GM12891 (cell line): ENCODE measurements around the gene CTDP1.

Experiments
- DNase-seq: peaks from one replicate; pipeline ENCODE4 v3.0.0; 2011; ENCODE audit warnings: low spot score; ENCODE audit not compliant: insufficient read length
- FAIRE-seq: peaks from 2 replicates; lab custom pipeline; 2011; peaks lifted over from hg19 to GRCh38; lab: Jason Lieb, UNC
- PAX5 ChIP-seq: IDR thresholded peaks from 2 replicates; pipeline ENCODE4 v1.6.1; 2011; ENCODE audit warnings: low read length, moderate library complexity, mild to moderate bottlenecking; ENCODE audit not compliant: insufficient read depth, severe bottlenecking
- POLR2A ChIP-seq: IDR thresholded peaks from 2 replicates; pipeline ENCODE4 v1.6.1; 2011; ENCODE audit warnings: low read depth, low read length, control low read depth
- POLR2AphosphoS5 ChIP-seq: IDR thresholded peaks from 2 replicates; pipeline ENCODE4 v1.6.1; 2011; ENCODE audit warnings: low read depth, low read length, control low read depth
- POU2F2 ChIP-seq: IDR thresholded peaks from 2 replicates; pipeline ENCODE4 v1.6.1; 2011; ENCODE audit warnings: low read depth, mild to moderate bottlenecking, control low read depth, low read length, moderate library complexity
- SPI1 ChIP-seq: IDR thresholded peaks from 2 replicates; pipeline ENCODE4 v1.6.1; 2011; ENCODE audit warnings: low read depth, low read length, control low read depth
- TAF1 ChIP-seq: IDR thresholded peaks from 2 replicates; pipeline ENCODE4 v1.6.1; 2011; ENCODE audit warnings: low read depth, low read length, control low read depth

Gene CTDP1

GRCh38 chr18:79637921-79638909 lies 41.4 kb upstream of the CTDP1 start:
- DNase-seq (no peak), FAIRE-seq (no peak)
- TF ChIP-seq POLR2AphosphoS5 = no peak
- no peak for TF ChIP-seq TAF1

GRCh38 chr18:79639072-79639829 lies 40.4 kb upstream of the CTDP1 start:
- FAIRE-seq (no peak), DNase-seq (no peak)
- TF ChIP-seq POLR2A = no peak
- no peak for TF ChIP-seq POU2F2
- TF ChIP-seq POLR2AphosphoS5 = no peak
- no peak for TF ChIP-seq TAF1
- TF ChIP-seq PAX5 = no peak
- TF ChIP-seq SPI1 = no peak

- TF ChIP-seq SPI1 = no peak
- TF ChIP-seq PAX5 = no peak
- no peak for TF ChIP-seq POLR2AphosphoS5
- TF ChIP-seq POU2F2 = no peak
- no peak for TF ChIP-seq POLR2A
- DNase-seq (no peak), FAIRE-seq (no peak)
Measured at GRCh38 chr18:79640064-79640672, 39.4 kb upstream of the CTDP1 start.

GRCh38 chr18:79640875-79641274 lies 38.7 kb upstream of the CTDP1 start:
- TF ChIP-seq PAX5 (no peak), SPI1 (no peak), TAF1 (no peak), POU2F2 (no peak), POLR2AphosphoS5 (no peak)

GRCh38 chr18:79641722-79642497 lies 37.7 kb upstream of the CTDP1 start:
- TF ChIP-seq SPI1 = no peak
- TF ChIP-seq POLR2A = no peak
- no peak for TF ChIP-seq POU2F2
- TF ChIP-seq PAX5 = no peak
- no peak for TF ChIP-seq POLR2AphosphoS5
- TF ChIP-seq TAF1 = no peak
- FAIRE-seq = no peak

More at GRCh38 chr18:79640875-79641274, 38.7 kb upstream of the CTDP1 start:
- no peak for DNase-seq
- FAIRE-seq = no peak

GRCh38 chr18:79642626-79643025 lies 37.0 kb upstream of the CTDP1 start:
- FAIRE-seq (no peak), DNase-seq (no peak)

More at GRCh38 chr18:79641722-79642497, 37.7 kb upstream of the CTDP1 start:
- DNase-seq = no peak

GRCh38 chr18:79643054-79643984 lies 36.3 kb upstream of the CTDP1 start:
- no peak for FAIRE-seq
- TF ChIP-seq POLR2AphosphoS5 (no peak), POLR2A (no peak), SPI1 (no peak), PAX5 (no peak), TAF1 (no peak), POU2F2 (no peak)
- DNase-seq = no peak

More at GRCh38 chr18:79642626-79643025, 37.0 kb upstream of the CTDP1 start:
- TF ChIP-seq TAF1 = no peak
- TF ChIP-seq SPI1 = no peak

GRCh38 chr18:79644006-79644665 lies 35.5 kb upstream of the CTDP1 start:
- peak; percentile 93 for DNase-seq
- TF ChIP-seq POU2F2 = 0 out of 2 replicates have a peak, but pooled peaks have one; percentile 36
- TF ChIP-seq POLR2AphosphoS5 = no peak
- FAIRE-seq = peak; percentile 85
